Kidney tubule cell (primary cell): ENCODE data around the gene STK16.
A peak's percentile ranks its signal among the peaks of the same experiment; 100 is the strongest.

ENCODE experiments used
- DNase-seq: peaks from one replicate; pipeline ENCODE4 v3.0.0-alpha.2; 2018; ENCODE audit warnings: low spot score

Gene STK16

GRCh38 chr2:219287580-219288265 lies 42.4 kb downstream of the STK16 start:
- no peak for DNase-seq

DNA sequence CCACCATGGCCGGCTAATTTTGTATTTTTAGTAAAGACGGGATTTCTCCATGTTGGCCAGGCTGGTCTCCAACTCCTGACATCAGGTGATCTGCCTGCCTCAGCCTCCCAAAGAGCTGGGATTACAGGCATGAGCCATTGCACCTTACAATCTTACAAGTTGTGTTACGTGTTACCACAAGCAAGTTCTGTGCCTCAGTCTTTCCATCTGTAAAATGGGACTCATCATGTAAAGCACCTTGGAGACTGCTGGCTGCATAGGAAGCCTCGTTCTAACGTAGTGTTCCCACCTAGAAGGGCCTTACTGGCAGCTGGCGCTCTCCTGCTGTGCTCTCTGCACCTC lies 43.9 kb downstream of the STK16 start:
- DNase-seq = no peak

DNA sequence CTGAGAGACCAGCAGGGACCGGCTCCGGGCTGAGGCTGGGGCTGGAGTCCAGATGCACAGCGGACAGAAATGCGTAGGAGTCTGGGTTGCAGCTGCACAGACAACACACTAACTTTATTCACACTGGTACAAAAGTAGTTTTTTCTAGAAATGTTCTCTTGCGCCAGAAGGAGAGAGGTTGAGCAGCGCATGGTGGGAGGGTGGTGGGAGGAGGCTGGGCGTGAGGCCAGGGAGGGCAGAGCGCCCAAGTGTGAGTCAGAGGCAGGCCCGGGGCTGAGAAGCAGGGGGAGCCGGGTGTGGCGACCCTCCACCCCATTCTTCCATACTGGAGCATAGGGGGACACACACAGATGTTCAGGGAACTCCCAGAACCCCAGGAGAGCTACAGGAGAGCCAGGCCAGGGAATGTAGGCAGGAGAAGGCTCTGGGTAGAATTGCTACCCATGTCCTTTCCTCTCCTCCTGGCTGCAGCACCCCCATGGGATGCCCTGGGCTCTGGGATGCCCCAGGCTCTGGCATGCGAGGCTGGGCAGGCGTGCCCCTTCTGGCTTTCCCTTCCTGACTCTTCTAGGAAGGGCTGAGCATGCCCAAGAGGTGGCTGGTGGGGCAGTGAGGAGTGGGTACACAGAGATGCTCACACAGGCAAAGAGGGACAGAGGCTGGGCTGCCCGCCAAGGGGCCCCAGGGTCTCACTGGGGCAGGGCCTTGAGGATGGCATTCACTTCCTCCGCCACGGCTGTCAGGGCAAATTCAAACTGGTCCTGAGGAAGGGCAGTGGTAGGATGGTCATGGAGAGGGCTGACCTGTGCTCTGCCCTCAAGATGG lies 44.5 kb downstream of the STK16 start:
- peak; percentile 47 for DNase-seq

- no peak for DNase-seq
Measured at GRCh38 chr2:219290381-219291171, 45.3 kb downstream of the STK16 start.

DNA sequence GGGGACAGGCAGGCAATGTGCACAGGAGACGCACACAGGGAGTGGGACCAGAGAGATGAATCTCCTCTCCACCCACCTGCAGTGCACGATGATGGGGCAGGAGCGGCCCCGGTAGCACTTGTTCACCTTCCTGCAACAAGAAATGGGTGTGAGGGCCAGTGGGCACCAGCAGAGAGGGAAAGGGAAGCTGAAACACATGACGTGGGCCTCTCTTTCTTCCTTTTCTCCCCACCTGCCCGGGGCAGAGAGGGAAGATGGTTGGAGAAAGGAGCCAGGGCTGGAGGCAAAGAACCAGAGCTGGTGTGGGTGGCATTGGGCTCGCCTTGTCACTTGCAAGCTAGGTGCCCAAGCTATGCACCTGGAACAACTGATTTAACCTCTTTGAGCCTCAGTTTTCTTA lies 46.1 kb downstream of the STK16 start:
- no peak for DNase-seq

GRCh38 chr2:219291910-219292490 lies 46.7 kb downstream of the STK16 start:
- DNase-seq = no peak

- DNase-seq = no peak
Measured at GRCh38 chr2:219292616-219293015, 47.3 kb downstream of the STK16 start.

DNA sequence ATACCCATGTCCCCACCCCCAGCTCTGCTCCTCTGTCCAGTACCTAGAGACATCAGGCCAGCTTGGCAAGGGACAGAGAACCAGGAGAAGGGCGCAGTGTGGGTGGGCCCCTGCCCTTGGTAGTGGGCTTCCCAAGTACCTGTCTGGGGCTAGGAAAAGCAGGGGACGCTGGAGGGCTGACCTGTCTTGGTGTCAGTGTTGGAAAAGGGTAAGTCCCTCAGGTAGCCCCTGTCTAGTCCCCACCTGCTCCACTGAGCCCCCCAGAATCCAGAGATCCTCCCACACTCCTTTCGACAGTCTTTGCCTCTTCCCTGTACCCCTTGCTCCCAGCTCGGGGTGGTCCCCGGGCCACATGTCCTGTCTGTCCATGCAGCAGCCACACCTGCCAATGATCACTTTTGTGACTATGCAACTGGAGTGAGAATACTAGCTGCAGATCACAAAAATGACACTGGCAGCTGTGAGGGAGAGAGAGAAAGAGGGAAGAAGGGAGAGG lies 48.5 kb downstream of the STK16 start:
- no peak for DNase-seq

- DNase-seq = peak; percentile 91
Measured at GRCh38 chr2:219294356-219295351, 49.4 kb downstream of the STK16 start.

GRCh38 chr2:219296142-219296541 lies 50.9 kb downstream of the STK16 start:
- no peak for DNase-seq

DNA sequence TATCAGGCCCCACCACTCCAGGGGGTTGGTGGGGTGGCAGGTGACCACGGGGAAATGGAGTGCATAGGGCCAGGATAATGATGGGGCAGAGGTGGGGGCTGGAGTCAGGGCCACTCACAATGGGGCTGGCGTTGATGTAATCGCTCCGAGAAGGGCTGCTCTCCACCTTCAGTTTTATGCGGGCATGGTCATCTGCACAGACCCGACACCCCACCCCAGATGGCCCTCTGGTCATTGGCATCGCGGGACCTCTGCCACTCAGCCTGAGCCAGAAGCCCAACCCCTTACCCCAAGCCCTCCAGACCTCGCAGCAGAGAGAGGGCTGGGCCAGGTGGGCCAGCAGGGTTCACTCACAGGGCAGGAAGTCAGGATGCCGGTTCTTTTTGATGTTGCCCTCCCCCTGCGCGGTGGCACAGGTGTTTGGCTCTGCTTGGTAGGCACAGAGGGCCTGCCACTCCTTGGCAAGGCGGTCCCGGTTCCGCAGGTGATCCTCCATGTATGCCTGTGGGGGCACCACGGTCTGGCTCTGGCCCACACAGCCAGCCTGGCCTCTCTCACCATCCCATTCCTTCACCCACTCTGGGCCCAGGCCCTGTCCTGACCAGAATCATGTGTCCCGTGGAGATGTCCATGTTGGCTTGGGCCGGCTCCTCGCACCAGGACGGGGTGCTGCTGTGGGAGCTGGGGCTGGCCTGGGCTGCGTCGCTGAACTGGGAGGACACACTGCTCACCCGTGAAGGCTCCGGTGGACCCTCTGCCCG lies 51.5 kb downstream of the STK16 start:
- DNase-seq = no peak

DNA sequence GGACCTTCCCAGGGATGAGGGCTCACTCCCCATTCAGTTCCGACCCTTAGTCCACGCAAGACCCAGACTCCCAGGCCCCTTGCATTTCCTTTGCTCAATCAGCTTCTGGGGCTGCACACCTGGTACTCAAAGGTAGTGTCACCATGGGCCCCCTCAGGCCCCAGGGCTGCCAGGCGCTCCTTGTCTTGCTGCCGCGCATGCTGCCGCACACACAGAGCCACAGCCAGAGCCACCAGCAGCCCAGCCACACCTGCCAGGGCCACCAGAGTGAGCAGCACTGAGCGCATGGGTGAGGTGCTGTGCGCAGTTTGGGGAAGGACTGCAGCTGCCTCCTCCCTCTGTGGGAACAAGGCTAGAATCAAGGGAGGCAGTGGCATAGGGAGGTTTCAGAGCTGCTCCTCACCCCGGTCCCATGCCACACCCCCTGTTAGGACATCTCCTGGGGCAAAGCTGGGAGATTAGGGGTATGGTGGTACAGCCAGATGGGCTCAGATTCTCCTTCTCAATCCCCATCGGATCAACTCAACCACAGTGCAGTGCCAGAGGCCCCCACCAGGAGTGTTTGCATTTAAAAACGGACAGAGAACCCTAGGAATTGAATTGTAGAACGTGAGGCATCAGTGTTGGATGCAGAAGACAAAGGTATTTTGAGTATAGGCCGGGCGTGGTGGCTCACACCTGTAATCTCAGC lies 52.6 kb downstream of the STK16 start:
- DNase-seq = no peak

GRCh38 chr2:219298759-219299371 lies 53.6 kb downstream of the STK16 start:
- DNase-seq = peak; percentile 82

- no peak for DNase-seq
Measured at GRCh38 chr2:219299372-219299760, 54.1 kb downstream of the STK16 start.
